Naive thymus-derived CD4-positive, alpha-beta T cell (primary cell): Measurements from ENCODE around the gene YES1. TPM values are rescaled to one million over a fixed set of nuclear protein-coding genes. Genes with fewer than 3 reads are reported as not detected.

ENCODE experiments used
- ATAC-seq: fragments of 150-1000 bp; cut with Tn5 transposase; 2 replicates; pipeline ENCODE4 v1.10.0; 2021; ENCODE audit warnings: mild to moderate bottlenecking, moderate library complexity
- CTCF ChIA-PET: fragments of 350-600 bp; sonication (Branson Sonifier 250); formaldehyde crosslinking; loops from one replicate; lab custom pipeline; 2021; ENCODE audit warnings: antibody characterized with exemption; lab: Charles Lee
- POLR2A ChIA-PET: fragments of 350-600 bp; sonication (Branson Sonifier 250); formaldehyde crosslinking; loops from one replicate; lab custom pipeline; 2021; ENCODE audit warnings: antibody characterized with exemption, inconsistent platforms; lab: Charles Lee
- DNase-seq, 9 donors: peaks; one replicate each; pipeline versions ENCODE4 v3.0.0 to v3.0.0-alpha.2; 2020 to 2022; ENCODE audit warnings: mixed read lengths in 1 of 9
- H3K27ac ChIP-seq: one replicate; pipeline ENCODE4 v1.7.0; 2013; ENCODE audit warnings: mild to moderate bottlenecking, low read depth, low read length, moderate library complexity
- H3K27me3 ChIP-seq, 2 donors: one replicate each; pipeline ENCODE4 v1.7.0; 2013; ENCODE audit warnings: low read length in 2 of 2, mild to moderate bottlenecking in 2 of 2, moderate library complexity in 2 of 2; ENCODE audit not compliant: control insufficient read depth in 2 of 2, insufficient read depth in 2 of 2
- H3K36me3 ChIP-seq, 3 experiments: 1 replicate in 2 of 3; 2 replicates in 1 of 3; pipeline ENCODE4 v1.7.0; 2013; ENCODE audit warnings: low read length in 3 of 3, mild to moderate bottlenecking in 3 of 3, moderate library complexity in 1 of 3; ENCODE audit not compliant: insufficient read depth in 3 of 3, control insufficient read depth in 2 of 3
- H3K4me1 ChIP-seq, 2 donors: one replicate each; pipeline ENCODE4 v1.7.0; 2013; ENCODE audit warnings: low read length in 2 of 2, mild to moderate bottlenecking in 2 of 2, moderate library complexity in 1 of 2; ENCODE audit not compliant: control insufficient read depth in 2 of 2, insufficient read depth in 2 of 2
- H3K4me3 ChIP-seq: 2 replicates; pipeline ENCODE4 v1.7.0; 2013; ENCODE audit warnings: mild to moderate bottlenecking, low read length
- H3K9me3 ChIP-seq, 3 experiments: 1 replicate in 2 of 3; 2 replicates in 1 of 3; pipeline ENCODE4 v1.7.0; 2013; ENCODE audit warnings: low read length in 3 of 3; ENCODE audit not compliant: control insufficient read depth in 2 of 3
- H3K27ac Mint-ChIP-seq, 9 donors: one replicate each; pipeline ENCODE4 v1.8.0; 2020 to 2022; ENCODE audit warnings: mixed read lengths in 9 of 9, mild to moderate bottlenecking in 8 of 9, moderate library complexity in 5 of 9, inconsistent platforms in 2 of 9
- H3K27me3 Mint-ChIP-seq, 5 donors: one replicate each; pipeline ENCODE4 v1.8.0; 2021 to 2022; ENCODE audit warnings: mixed read lengths in 5 of 5, mild to moderate bottlenecking in 1 of 5
- H3K36me3 Mint-ChIP-seq, 5 donors: one replicate each; pipeline ENCODE4 v1.8.0; 2020 to 2022; ENCODE audit warnings: mixed read lengths in 5 of 5, mild to moderate bottlenecking in 3 of 5, inconsistent platforms in 1 of 5
- H3K4me1 Mint-ChIP-seq, 7 donors: one replicate each; pipeline ENCODE4 v1.8.0; 2020 to 2022; ENCODE audit warnings: mixed read lengths in 7 of 7, mild to moderate bottlenecking in 3 of 7, inconsistent platforms in 1 of 7
- H3K4me3 Mint-ChIP-seq, 10 donors: one replicate each; pipeline ENCODE4 v1.8.0; 2020 to 2022; ENCODE audit warnings: mild to moderate bottlenecking in 10 of 10, mixed read lengths in 10 of 10, moderate library complexity in 6 of 10, inconsistent platforms in 2 of 10
- H3K9me3 Mint-ChIP-seq, 11 donors: one replicate each; pipeline ENCODE4 v1.8.0; 2020 to 2022; ENCODE audit warnings: mixed read lengths in 11 of 11, mild to moderate bottlenecking in 4 of 11, inconsistent platforms in 1 of 11, moderate library complexity in 1 of 11
- intact Hi-C, 2 donors: fragments of 100-400 bp; cut with micrococcal nuclease; formaldehyde crosslinking; loops; one replicate each; pipeline ENCODE4 v1.15.1; 2023
- polyA plus RNA-seq, 2 donors: library from polyadenylated mRNA; unstranded; fragments of 300-500 nt; fragmentation: Illumina TruSeq; gene quantifications; one replicate each; pipeline ENCODE4 v1.2.3, GENCODE V29; 2021
- total RNA-seq, 6 experiments: library from RNA in 5 of 6; stranded (reverse) in 5 of 6; gene quantifications; 1 replicate in 5 of 6; 2 replicates in 1 of 6; pipeline ENCODE4 v1.2.3 and lab custom pipeline; 2021 to 2026

Gene YES1
- total and polyA plus RNA-seq, 7 experiments from 2014 or later, result 0.66 to 15.8 (median 14.7) TPM

GRCh38 chr18:679516-679915 lies 132.5 kb downstream of the YES1 start:
- H3K4me3 Mint-ChIP-seq, result no peak overlapping the region
- H3K4me1 Mint-ChIP-seq, result peaks cover 10 to 31% (median 16%) of the 10 kb centered on the region in 7 donors
- peaks cover 16 to 51% (median 30%) of the 10 kb centered on the region in 5 donors for H3K36me3 Mint-ChIP-seq
- POLR2A ChIA-PET, result no interaction called here
- Histone ChIP-seq H3K36me3 (peaks cover 0 to 62% (median 0%) of the 10 kb centered on the region in 3 experiments), H3K27me3 (no peaks in the 10 kb centered on the region), H3K9me3 (no peaks in the 10 kb centered on the region), H3K27ac (no peak overlapping the region), H3K4me1 (peaks cover 10 to 11% of the 10 kb centered on the region in 2 donors), H3K4me3 (no peak overlapping the region)
- peaks cover 0 to 1% (median 0%) of the 10 kb centered on the region in 11 donors for H3K9me3 Mint-ChIP-seq
- CTCF ChIA-PET, result no interaction called here
- H3K27ac Mint-ChIP-seq, result peak overlapping the region in 2 of 9 donors; percentile 6 to 62
- intact Hi-C loops, result no loop called here
- DNase-seq (no peak), ATAC-seq (no peak)
- no peaks in the 10 kb centered on the region for H3K27me3 Mint-ChIP-seq

- Histone ChIP-seq H3K27me3 (no peaks in the 10 kb centered on the region), H3K27ac (no peak overlapping the region), H3K36me3 (peaks cover 0 to 69% (median 0%) of the 10 kb centered on the region in 3 experiments), H3K9me3 (no peaks in the 10 kb centered on the region), H3K4me1 (peaks cover 10 to 11% of the 10 kb centered on the region in 2 donors), H3K4me3 (no peak overlapping the region)
- H3K4me3 Mint-ChIP-seq, result no peak overlapping the region
- DNase-seq (no peak), ATAC-seq (no peak)
- H3K9me3 Mint-ChIP-seq, result peaks cover 0 to 1% (median 0%) of the 10 kb centered on the region in 11 donors
- H3K4me1 Mint-ChIP-seq, result peaks cover 10 to 31% (median 15%) of the 10 kb centered on the region in 7 donors
- intact Hi-C loops, result no loop called here
- POLR2A ChIA-PET, result no interaction called here
- H3K27me3 Mint-ChIP-seq, result no peaks in the 10 kb centered on the region
- CTCF ChIA-PET, result interaction anchor here (0.6 to 1.1 kb wide), 2 partner anchors 34 to 164 kb away, joined by 3 read pairs; partner anchors contain the start of gene ENOSF1
- no peak overlapping the region for H3K27ac Mint-ChIP-seq
- H3K36me3 Mint-ChIP-seq, result peaks cover 16 to 57% (median 30%) of the 10 kb centered on the region in 5 donors
These were observed 133.4 kb downstream of the YES1 start for GRCh38 chr18:678482-679182.

GRCh38 chr18:677951-678381 lies 134.1 kb downstream of the YES1 start:
- Mint-ChIP-seq H3K4me3 (no peak overlapping the region), H3K36me3 (peaks cover 16 to 58% (median 30%) of the 10 kb centered on the region in 5 donors), H3K27me3 (no peaks in the 10 kb centered on the region), H3K27ac (no peak overlapping the region), H3K4me1 (peaks cover 10 to 27% (median 15%) of the 10 kb centered on the region in 7 donors), H3K9me3 (peaks cover 0 to 1% (median 0%) of the 10 kb centered on the region in 11 donors)
- Histone ChIP-seq H3K9me3 (no peaks in the 10 kb centered on the region), H3K36me3 (peaks cover 0 to 74% (median 0%) of the 10 kb centered on the region in 3 experiments), H3K27me3 (no peaks in the 10 kb centered on the region), H3K4me3 (no peak overlapping the region), H3K4me1 (peaks cover 10 to 11% of the 10 kb centered on the region in 2 donors), H3K27ac (no peak overlapping the region)
- DNase-seq (no peak), ATAC-seq (no peak)
- intact Hi-C loops, result no loop called here
- ChIA-PET POLR2A (no interaction called here), CTCF (interaction anchor here (1.1 kb wide), 1 partner anchor 35 kb away, joined by 3 read pairs; the partner anchor contains the start of gene ENOSF1)

GRCh38 chr18:677145-677544 lies 134.9 kb downstream of the YES1 start:
- no peaks in the 10 kb centered on the region for H3K9me3 ChIP-seq
- CTCF ChIA-PET, result no interaction called here
- Mint-ChIP-seq H3K9me3 (peaks cover 0 to 1% (median 0%) of the 10 kb centered on the region in 11 donors), H3K4me3 (no peak overlapping the region), H3K36me3 (peaks cover 16 to 64% (median 33%) of the 10 kb centered on the region in 5 donors), H3K27me3 (no peaks in the 10 kb centered on the region), H3K27ac (peak overlapping the region in 2 of 9 donors; percentile 15 to 25), H3K4me1 (peaks cover 8 to 26% (median 11%) of the 10 kb centered on the region in 7 donors)
- H3K4me3 ChIP-seq, result no peak overlapping the region
- peaks cover 8% of the 10 kb centered on the region in 2 donors for H3K4me1 ChIP-seq
- peaks cover 0 to 81% (median 7%) of the 10 kb centered on the region in 3 experiments for H3K36me3 ChIP-seq
- DNase-seq (no peak), ATAC-seq (no peak)
- intact Hi-C loops, result no loop called here
- no peak overlapping the region for H3K27ac ChIP-seq
- no peaks in the 10 kb centered on the region for H3K27me3 ChIP-seq
- POLR2A ChIA-PET, result no interaction called here

GRCh38 chr18:676736-677135 lies 135.3 kb downstream of the YES1 start:
- Mint-ChIP-seq H3K36me3 (peaks cover 15 to 62% (median 29%) of the 10 kb centered on the region in 5 donors), H3K27me3 (no peaks in the 10 kb centered on the region), H3K4me1 (peaks cover 4 to 22% (median 7%) of the 10 kb centered on the region in 7 donors), H3K27ac (peak overlapping the region in 3 of 9 donors; percentile 6 to 51 (median 25)), H3K4me3 (no peak overlapping the region), H3K9me3 (peaks cover 0 to 1% (median 0%) of the 10 kb centered on the region in 11 donors)
- intact Hi-C loops, result no loop called here
- POLR2A ChIA-PET, result no interaction called here
- Histone ChIP-seq H3K27ac (no peak overlapping the region), H3K27me3 (no peaks in the 10 kb centered on the region), H3K4me3 (no peak overlapping the region), H3K9me3 (no peaks in the 10 kb centered on the region), H3K4me1 (peaks cover 4% of the 10 kb centered on the region in 2 donors), H3K36me3 (peaks cover 0 to 80% (median 9%) of the 10 kb centered on the region in 3 experiments)
- no peak for DNase-seq
- CTCF ChIA-PET, result no interaction called here
- no peak for ATAC-seq

- Mint-ChIP-seq H3K4me1 (peaks cover 0 to 17% (median 3%) of the 10 kb centered on the region in 7 donors), H3K36me3 (peaks cover 13 to 66% (median 31%) of the 10 kb centered on the region in 5 donors), H3K9me3 (peaks cover 0 to 1% (median 0%) of the 10 kb centered on the region in 11 donors), H3K27me3 (no peaks in the 10 kb centered on the region), H3K27ac (peak overlapping the region in 3 of 9 donors; percentile 22 to 76 (median 25)), H3K4me3 (no peak overlapping the region)
- no peaks in the 10 kb centered on the region for H3K9me3 ChIP-seq
- H3K4me1 ChIP-seq, result no peaks in the 10 kb centered on the region
- ATAC-seq (no peak), DNase-seq (no peak)
- ChIA-PET POLR2A (no interaction called here), CTCF (no interaction called here)
- H3K27ac ChIP-seq, result no peak overlapping the region
- no peaks in the 10 kb centered on the region for H3K27me3 ChIP-seq
- H3K4me3 ChIP-seq, result no peak overlapping the region
- intact Hi-C loops, result no loop called here
- peaks cover 0 to 74% (median 9%) of the 10 kb centered on the region in 3 experiments for H3K36me3 ChIP-seq
These were observed 136.0 kb downstream of the YES1 start for GRCh38 chr18:676069-676468.
